Ascending aorta (tissue), 2 donors: ENCODE measurements around the gene SNW1. TPM values are rescaled to one million over a fixed set of nuclear protein-coding genes. Genes with fewer than 3 reads are reported as not detected.
"Not testable (repeated sequence)": the region's sequence is repeated elsewhere in the genome, so short reads cannot be mapped to it uniquely, and the experiment has no call there.

ENCODE experiments used
- DNase-seq, 2 donors: peaks; one replicate each; pipeline ENCODE4 v3.0.0-alpha.2; 2019; ENCODE audit warnings: low spot score in 2 of 2
- H3K27ac ChIP-seq, 2 donors: fragments of 200-600 bp; sonication (generic); one replicate each; pipeline ENCODE4 v1.5.1; 2016 to 2017; ENCODE audit warnings: mild to moderate bottlenecking in 1 of 2
- H3K27me3 ChIP-seq: fragments of 200-600 bp; sonication (generic); one replicate; pipeline ENCODE4 v1.5.1; 2017
- H3K36me3 ChIP-seq, 2 donors: fragments of 200-600 bp; sonication (generic); one replicate each; pipeline ENCODE4 v1.5.1; 2016
- H3K4me1 ChIP-seq, 2 donors: fragments of 200-600 bp; sonication (generic); one replicate each; pipeline ENCODE4 v1.5.1; 2016 to 2017; ENCODE audit warnings: mild to moderate bottlenecking in 1 of 2
- H3K4me3 ChIP-seq, 2 donors: fragments of 200-600 bp; sonication (generic); one replicate each; pipeline ENCODE4 v1.5.1; 2016 to 2017; ENCODE audit warnings: mild to moderate bottlenecking in 1 of 2
- H3K9me3 ChIP-seq, 2 donors: fragments of 200-600 bp; sonication (generic); one replicate each; pipeline ENCODE4 v1.5.1; 2016
- intact Hi-C: fragments of 100-400 bp; cut with DNase I; formaldehyde crosslinking; loops from one replicate; pipeline ENCODE4 v1.15.1; 2023
- total RNA-seq: library from RNA; depleted of rRNA; stranded (reverse); fragments of >200 nt; gene quantifications from one replicate; pipeline ENCODE4 v1.1.0, GENCODE V29; 2016
- TF ChIP-seq, protein P1 (sequence below), 3 experiments: fragments of 200-600 bp in 2 of 3; fragments of 450-650 bp in 1 of 3; sonication (generic) in 2 of 3; IDR thresholded peaks; one replicate each; pipeline ENCODE4 v1.5.1; 2016 to 2019; ENCODE audit warnings: antibody characterized with exemption in 3 of 3, mild to moderate bottlenecking in 1 of 3, moderate library complexity in 1 of 3

SNW1 gene
- total RNA-seq, 1 donor from 2014 or later: 16.8 TPM

DNA sequence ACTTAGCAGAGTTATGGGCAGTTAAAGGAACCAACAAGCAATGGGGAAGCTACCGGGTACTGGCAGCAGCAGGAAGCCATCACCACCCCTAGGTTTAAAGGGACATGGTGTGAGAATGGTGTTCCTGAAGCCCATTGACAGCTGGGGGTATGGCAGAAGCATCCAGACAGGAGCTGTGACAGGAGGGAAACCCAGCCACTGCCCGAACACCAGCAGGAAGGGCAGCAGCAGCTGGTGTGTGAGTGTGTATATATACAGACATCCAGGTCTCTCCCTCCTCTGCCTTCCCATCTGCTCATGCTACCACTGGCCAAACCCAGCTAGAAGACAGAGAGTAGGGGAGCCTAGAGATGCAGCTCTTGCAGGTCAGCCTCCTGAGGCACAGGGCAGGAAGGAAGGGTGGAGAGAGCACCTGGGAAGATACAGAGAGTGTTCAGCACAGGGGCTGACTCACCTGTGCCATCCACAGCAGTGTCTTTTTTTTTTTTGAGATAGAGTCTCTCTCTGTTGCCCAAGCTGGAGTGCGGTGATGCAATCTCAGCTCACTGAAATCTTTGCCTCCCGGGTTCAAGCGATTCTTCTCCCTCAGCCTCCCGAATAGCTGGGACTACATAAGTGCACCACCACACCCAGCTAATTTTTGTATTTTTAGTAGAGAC lies 29.7 kb upstream of the SNW1 start:
- Histone ChIP-seq H3K27me3 (no peaks in the 10 kb centered on the region), H3K4me1 (no peaks in the 10 kb centered on the region), H3K27ac (no peak overlapping the region), H3K4me3 (no peak overlapping the region), H3K9me3 (no peaks in the 10 kb centered on the region), H3K36me3 (no peaks in the 10 kb centered on the region)
- intact Hi-C loops: no loop called here
- TF ChIP-seq, protein P1, sequence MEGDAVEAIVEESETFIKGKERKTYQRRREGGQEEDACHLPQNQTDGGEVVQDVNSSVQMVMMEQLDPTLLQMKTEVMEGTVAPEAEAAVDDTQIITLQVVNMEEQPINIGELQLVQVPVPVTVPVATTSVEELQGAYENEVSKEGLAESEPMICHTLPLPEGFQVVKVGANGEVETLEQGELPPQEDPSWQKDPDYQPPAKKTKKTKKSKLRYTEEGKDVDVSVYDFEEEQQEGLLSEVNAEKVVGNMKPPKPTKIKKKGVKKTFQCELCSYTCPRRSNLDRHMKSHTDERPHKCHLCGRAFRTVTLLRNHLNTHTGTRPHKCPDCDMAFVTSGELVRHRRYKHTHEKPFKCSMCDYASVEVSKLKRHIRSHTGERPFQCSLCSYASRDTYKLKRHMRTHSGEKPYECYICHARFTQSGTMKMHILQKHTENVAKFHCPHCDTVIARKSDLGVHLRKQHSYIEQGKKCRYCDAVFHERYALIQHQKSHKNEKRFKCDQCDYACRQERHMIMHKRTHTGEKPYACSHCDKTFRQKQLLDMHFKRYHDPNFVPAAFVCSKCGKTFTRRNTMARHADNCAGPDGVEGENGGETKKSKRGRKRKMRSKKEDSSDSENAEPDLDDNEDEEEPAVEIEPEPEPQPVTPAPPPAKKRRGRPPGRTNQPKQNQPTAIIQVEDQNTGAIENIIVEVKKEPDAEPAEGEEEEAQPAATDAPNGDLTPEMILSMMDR (IDR thresholded peaks at IDR 0.05): no peak
- no peak for DNase-seq

DNA sequence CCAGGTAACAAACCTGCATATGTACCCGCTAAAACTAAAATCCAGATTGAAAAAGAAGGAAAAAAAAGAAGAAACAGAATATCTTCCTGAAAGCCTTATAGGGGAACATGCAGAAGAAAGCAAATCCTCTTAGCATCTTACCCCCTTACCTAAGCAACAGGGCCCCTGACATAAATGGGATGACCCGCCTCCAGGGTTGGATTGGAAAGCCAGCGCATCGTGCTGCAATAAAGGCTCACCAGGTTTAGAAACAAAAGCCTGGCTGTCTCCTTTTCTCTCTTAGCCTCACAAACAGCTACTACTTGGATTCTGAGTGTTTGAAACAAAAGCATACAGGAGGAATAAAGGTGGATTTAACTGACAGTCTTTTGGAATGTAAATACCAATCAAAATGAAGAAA lies 25.2 kb upstream of the SNW1 start:
- TF ChIP-seq, protein P1 (IDR thresholded peaks at IDR 0.05): no peak

DNA sequence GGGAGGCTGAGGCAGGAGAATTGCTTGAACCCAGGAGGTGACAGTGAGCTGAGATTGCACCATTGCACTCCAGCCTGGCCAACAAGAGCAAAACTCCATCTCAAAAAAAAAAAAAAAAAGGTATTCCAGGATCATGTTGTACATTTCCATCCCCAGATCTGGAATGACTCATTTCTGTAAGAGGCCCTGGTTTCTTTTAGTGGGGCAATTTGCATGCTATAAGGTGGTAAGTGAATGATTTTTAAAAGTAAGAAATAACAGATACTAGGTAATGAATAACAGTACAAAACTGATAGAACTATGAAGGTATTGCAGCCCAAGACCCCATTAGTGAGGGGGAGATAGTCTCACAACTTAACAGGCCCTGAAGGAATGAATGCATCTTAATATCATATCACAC lies 21.2 kb upstream of the SNW1 start:
- no peak for DNase-seq
- Histone ChIP-seq H3K9me3 (no peaks in the 10 kb centered on the region), H3K27me3 (no peaks in the 10 kb centered on the region), H3K36me3 (no peaks in the 10 kb centered on the region), H3K27ac (no peak overlapping the region), H3K4me1 (no peaks in the 10 kb centered on the region), H3K4me3 (no peak overlapping the region)
- TF ChIP-seq, protein P1 (IDR thresholded peaks at IDR 0.05): no peak
- intact Hi-C loops: no loop called here

More for the DNA sequence above, 25.2 kb upstream of the SNW1 start:
- Histone ChIP-seq H3K27me3 (no peaks in the 10 kb centered on the region), H3K4me3 (no peak overlapping the region), H3K27ac (no peak overlapping the region), H3K4me1 (no peaks in the 10 kb centered on the region), H3K9me3 (no peaks in the 10 kb centered on the region), H3K36me3 (no peaks in the 10 kb centered on the region)
- intact Hi-C loops: no loop called here
- no peak for DNase-seq

DNA sequence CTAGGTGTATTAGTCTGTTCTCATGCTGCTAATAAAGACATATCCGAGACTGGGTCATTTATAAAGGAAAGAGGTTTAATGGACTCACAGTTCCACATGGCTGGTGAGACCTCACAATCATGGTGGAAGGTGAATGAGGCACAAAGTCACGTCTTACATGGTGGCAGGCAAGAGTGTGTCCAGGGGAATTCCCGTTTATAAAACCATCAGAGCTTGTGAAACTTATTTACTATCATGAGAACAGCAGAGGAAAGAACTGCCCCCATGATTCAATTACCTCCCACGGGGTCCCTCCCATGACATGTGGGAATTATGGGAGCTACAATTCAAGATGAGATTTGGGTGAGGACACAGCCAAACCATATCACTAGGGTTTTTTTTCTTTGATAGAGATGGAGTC lies 13.0 kb upstream of the SNW1 start:
- intact Hi-C loops, H3K27me3 ChIP-seq, H3K4me3 ChIP-seq, H3K9me3 ChIP-seq, H3K4me1 ChIP-seq, H3K27ac ChIP-seq, DNase-seq, H3K36me3 ChIP-seq: not testable (repeated sequence)

DNA sequence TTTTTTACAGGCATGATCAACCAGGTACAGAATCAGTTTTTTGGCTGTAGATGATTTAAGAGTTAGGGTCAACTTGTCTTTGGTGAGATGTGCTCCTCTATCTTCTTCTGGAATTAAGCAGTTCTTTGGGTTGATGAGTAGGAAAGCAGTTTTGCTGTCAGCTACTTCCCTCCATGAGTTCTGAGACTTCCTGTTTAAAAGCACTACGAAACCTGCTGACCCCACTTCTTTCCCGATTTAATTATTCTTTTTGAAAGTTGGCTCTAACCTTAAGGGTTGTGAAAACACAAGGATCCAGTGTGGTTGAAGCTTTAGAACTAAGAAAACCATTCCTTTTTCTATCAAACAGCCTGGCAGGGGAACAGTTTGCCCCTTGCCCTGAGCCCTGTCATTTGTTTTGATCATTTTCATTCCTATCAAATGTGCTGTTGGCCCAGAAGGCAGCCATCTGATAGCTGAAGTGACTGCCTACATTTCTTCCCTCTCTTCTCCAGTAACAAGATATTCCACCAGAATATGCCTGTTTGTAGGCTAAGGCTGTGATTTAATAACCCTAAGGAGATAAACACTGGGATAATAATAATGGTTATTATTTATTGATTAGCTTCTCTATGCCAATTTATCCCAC lies 7.6 kb upstream of the SNW1 start:
- DNase-seq, H3K36me3 ChIP-seq, H3K4me1 ChIP-seq, H3K9me3 ChIP-seq, H3K27ac ChIP-seq, H3K4me3 ChIP-seq, intact Hi-C loops, H3K27me3 ChIP-seq: not testable (repeated sequence)

DNA sequence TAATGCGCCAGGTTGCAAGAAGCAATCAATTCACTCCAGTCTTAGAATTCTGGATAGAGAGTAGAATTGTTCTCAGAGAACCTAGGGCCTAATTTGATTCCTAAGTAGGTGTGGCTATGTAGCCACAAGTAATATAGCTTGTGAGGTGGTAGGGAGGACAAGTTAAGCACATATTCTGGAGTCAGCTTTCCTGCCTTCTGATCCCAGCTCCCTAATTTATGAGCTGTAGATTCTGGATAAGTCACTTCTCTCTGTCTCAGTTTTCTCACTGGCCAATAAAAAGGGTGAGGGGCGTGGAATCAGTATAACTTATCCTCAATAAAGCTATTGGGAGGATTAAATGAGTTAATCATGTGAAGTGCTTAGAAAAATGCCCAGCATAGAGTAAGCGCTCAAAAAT lies 3.0 kb upstream of the SNW1 start:
- TF ChIP-seq, protein P1 (IDR thresholded peaks at IDR 0.05): no peak
- no peak for DNase-seq
- peaks cover 9 to 19% of the 10 kb centered on the region in 2 donors for H3K4me1 ChIP-seq
- no peak overlapping the region for H3K4me3 ChIP-seq
- no peaks in the 10 kb centered on the region for H3K9me3 ChIP-seq
- no peak overlapping the region for H3K27ac ChIP-seq
- H3K27me3 ChIP-seq: no peaks in the 10 kb centered on the region
- intact Hi-C loops: no loop called here
- H3K36me3 ChIP-seq: no peaks in the 10 kb centered on the region
